HTERT RPE-1 (cell line): ENCODE results near the gene IFFO2.

Experiments
- in situ Hi-C: fragments of 300-500 bp; cut with MboI; formaldehyde crosslinking; loops from 4 replicates; pipeline ENCODE4 v1.14.3; 2020; ENCODE audit warnings: low sequenced_read_pairs

IFFO2 gene

DNA sequence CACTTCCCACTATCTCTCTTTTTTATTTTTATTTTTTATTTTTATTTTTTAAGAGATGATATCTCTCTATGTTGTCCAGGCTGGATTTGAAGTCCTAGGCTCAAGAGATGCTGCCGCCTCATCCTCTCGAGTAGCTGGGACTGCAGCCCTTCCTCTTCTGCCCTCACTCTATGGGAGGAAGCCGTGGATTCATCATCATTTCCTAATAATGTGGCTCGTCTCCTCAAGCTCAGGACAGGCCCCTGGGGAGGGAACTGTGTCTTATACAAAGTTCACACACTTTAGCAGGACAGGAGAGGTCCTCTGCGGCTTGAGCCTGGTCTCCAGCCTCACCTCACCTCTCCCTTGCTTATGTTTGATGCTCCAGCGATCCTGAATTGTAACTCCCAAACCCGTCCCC is 16.5 kb upstream of the IFFO2 start:
- in situ Hi-C loops = no loop called here

DNA sequence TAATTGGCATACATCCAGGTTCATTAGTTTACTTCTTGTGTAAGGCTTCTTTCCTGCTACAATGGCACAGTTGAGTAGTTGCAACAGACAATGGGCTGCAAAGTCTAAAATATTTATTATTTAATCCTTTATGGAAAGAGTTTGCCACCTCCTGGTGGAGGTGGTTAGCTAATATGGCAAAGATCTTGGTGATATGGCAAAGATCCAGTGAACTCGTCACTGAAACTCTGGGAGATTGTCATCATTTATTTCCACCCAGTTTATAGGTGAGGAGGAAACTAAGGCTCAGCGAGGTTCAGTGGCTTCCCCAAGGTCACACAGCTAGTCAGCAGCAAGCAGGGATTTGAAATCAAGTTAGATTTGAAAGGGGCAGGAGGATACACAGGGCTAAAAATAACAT is 16.1 kb upstream of the IFFO2 start:
- in situ Hi-C loops = no loop called here

DNA sequence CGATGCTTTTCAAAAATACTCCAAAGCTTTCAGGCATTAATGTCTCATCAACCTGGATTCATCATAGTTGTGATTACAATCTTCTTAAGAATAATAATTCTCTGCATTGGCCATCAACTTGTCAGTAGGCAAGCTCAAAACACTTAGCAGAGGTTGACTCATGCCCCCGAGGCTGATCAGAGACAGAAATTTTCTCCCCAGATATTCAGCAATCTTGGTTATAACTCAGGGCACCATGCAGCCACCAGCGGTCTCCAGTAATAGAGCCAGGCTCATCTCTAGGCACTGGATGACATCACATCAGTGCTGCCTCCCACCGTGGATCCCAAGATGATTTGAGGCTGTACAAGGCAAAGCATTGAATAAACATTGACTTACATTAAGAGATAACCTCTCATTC is 14.3 kb upstream of the IFFO2 start:
- in situ Hi-C loops = no loop called here

DNA sequence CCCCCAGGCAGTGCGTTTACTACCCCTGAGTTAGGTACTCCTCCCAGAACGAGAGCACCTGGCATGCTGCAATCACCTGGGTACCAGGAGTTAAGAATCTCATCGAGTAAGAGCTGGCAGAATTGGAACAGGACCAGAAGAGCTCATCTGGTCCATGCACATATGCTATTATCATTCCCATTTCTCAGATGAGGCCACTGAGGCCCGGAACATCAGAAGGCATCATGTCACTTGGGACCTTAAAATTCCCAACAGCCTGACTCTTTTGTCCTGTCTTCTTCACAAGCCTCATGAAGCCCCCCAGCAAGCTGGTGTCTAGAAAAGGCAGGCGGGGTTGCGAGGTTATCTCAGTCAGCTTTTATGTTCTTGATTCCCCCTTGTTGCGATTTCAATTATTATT is 13.9 kb upstream of the IFFO2 start:
- in situ Hi-C loops = no loop called here

- in situ Hi-C loops = no loop called here
Observed at GRCh38 chr1:18967066-18967690, 10.7 kb upstream of the IFFO2 start.

DNA sequence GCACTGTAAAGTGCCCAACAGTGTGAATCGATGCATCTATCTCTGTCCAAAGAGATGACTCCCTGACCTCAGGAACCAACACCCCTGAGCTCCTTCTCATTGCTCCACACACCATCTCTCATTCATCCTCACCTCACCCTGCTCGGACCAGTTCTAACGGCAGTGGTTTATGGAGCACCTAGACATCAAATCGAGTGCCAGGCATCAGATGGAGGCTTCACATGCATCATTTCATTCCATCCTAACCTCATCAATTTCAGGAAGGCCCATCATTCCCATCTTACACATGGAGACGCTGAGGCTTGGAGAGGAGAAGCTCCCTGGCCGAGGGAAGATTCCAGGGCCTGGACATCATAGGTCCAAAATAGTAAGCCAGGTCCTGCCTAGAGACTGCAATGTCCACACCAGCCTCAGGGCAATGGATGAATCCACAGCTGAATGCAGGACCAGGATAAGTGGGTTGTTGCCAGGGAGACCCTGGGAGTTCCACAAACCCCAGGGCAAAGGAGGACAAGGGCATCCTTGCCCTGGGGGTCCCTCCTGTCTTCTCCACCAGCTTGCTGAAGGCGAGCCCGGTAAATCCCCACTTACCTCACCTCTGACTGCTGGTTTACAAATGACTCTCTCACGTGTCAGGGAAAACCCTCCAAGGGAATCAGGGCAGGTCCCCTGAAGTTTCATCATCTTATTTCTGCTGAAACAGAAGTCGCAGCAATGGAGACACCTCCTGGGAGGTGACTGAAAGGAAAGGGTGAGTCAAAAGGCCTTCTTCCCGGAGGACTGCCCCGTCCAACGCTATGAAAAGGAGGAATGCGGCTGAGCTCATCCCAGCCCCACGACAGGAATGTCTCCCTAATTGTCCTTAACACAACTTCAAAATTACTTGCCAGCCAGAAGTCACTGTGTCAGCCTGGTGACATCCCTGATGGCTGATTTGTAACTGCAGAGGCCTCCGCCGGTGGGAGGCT is 9.0 kb upstream of the IFFO2 start:
- in situ Hi-C loops = no loop called here

GRCh38 chr1:18963968-18964367 is 7.5 kb upstream of the IFFO2 start:
- in situ Hi-C loops = no loop called here

DNA sequence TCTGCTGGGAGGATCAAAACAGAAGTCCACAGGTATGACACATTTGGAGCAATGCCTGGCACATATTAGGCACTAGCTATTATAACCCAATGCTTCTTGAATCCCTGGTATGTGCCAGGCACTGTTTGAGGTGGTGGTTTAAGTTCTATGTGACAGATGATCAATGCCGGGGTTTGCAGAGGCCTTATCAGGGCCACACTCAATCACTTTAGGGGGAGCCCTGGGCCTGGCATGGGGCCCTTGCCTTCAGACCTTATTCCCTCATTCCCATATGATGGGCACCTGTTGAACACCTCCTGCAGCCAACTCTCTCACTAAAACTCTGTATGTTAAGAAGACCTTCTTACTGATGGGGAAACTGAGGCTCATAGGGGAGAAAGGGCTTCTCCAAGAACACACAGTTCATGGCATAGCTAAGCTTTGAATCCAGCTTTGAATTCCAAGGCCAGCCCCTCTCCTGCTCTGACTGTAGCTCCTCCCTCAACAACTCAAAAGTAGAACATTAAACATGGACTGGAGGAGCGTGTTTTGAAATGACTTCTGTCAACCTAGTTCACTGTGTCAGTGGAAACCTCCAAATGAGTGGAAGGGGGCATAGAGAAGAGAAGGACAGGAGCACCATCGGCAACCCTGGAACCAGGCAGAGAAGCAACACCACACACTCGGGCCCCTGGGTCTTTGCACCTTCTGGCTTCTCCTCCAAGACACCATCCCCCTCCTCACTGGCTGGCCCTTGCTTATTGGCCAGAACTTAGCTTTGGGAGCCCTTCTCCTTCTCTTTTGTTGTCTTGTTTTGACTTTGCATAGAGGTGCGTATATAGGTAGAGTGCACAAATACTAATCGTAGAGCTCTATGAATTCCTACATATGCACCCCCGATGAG is 6.6 kb upstream of the IFFO2 start:
- in situ Hi-C loops = no loop called here

GRCh38 chr1:18962121-18962721 is 5.7 kb upstream of the IFFO2 start:
- in situ Hi-C loops = no loop called here

GRCh38 chr1:18960821-18961220 is 4.3 kb upstream of the IFFO2 start:
- in situ Hi-C loops = no loop called here

- in situ Hi-C loops = no loop called here
Observed at GRCh38 chr1:18960409-18960808, 3.9 kb upstream of the IFFO2 start.

- in situ Hi-C loops = no loop called here
Observed at GRCh38 chr1:18959591-18959990, 3.1 kb upstream of the IFFO2 start.

- in situ Hi-C loops = no loop called here
Observed at GRCh38 chr1:18957532-18958300, 1.2 kb upstream of the IFFO2 start.

GRCh38 chr1:18957136-18957521 is 653 bp upstream of the IFFO2 start:
- in situ Hi-C loops = no loop called here

DNA sequence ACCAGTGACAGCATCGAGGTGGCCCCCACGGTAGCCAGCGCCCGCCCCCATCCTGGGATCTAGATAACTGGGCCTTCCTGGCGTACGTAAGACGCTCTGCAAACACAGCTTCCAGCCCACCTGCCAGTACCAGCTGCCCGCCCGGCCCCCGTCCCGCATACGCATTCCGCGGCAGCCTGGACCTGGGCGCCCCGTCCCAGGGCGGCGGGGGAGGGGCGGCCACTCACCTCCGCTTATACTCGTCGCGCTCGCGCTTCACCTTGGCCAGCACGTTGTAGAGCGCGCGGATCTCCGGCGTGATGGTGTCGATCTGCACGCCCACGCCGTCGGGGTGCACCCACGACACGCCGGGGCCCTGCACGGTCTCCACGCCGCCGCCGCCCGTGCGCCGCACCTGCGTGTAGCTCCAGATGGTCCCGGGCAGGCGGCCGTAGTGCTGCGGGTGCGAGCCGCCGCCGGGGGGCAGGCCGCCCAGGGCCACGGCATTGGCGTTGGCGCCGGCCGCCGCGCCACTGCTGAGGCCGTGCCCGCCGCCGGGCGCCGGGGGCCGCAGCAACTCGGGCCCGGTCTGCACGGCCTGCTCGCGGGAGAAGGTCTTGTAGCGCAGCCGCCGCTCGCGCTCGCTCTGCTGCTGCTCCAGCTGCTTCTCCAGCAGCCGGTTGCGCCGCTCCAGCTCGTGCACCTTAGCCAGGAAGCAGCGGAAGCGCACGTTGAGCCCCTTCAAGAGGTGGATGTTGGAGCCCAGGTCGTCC is 859 bp downstream of the IFFO2 start:
- in situ Hi-C loops = no loop called here

DNA sequence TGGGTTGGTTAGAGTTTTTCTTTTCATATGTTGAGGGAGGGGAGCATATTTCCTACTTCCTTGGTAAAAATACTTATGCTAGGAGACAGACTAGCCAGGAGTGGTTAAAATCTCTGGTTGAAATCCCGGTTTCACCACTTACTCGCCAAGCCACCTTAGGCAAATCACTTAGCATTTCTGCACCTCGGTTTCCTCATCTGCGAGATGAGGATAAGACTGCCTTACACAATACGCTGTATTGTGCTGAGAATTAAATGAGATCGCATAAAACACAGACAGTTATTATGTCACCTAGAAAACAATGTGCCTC is 1.4 kb downstream of the IFFO2 start:
- in situ Hi-C loops = no loop called here

DNA sequence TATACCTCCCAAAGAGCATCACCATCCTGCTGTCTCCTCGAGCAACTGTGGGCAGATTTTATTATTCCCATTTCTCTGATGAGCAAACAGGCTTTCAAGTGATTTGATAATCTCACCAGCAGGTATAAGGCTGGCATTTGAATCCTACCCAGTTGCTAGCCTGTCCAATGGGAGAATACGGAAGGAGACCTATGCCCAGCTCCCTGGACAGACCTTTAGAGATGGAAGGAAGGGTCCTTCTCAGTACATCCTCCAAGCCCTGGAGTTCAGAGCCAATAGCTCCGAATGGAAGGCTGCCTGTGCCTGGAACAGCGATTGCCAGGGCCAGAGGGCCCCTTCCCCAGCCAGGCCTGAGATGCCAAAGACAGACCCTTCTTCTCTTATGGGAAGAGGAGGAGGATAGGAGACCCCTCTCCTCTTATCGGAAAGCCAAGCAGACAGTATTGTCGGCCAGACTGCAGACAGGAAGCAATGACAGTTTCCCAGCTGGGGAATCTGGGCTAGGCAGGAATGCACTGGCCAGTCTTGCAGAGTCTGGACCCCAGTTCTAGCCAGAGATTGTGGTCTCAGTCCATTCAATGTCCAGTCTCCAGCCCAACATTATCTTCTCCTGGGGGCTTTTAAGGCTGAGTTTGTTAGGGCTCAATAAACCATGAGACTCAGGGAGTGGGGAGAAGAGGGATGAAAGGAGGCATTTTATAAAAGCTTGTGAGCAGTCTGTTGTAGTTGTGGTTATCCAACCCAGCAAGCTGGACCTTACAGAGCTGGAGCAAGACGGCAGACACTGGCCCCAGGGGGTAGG is 2.0 kb downstream of the IFFO2 start:
- in situ Hi-C loops = no loop called here

GRCh38 chr1:18953731-18954231 is 2.7 kb downstream of the IFFO2 start:
- in situ Hi-C loops = no loop called here
